22Rv1 (cell line): ENCODE data around the gene RAI1.
A peak's percentile ranks its signal among the peaks of the same experiment; 100 is the strongest.

Experiments
- H3K27ac ChIP-seq: fragments of 450-650 bp; 2 replicates; pipeline ENCODE4 v1.5.1; 2017
- CTCF ChIP-seq: fragments of 450-650 bp; IDR thresholded peaks from 2 replicates; pipeline ENCODE4 v1.5.1; 2017; ENCODE audit warnings: mild to moderate bottlenecking
- ZFX ChIP-seq: fragments of 450-650 bp; IDR thresholded peaks from 2 replicates; pipeline ENCODE4 v1.6.1; 2017; ENCODE audit warnings: antibody characterized with exemption, borderline replicate concordance

Gene RAI1

DNA sequence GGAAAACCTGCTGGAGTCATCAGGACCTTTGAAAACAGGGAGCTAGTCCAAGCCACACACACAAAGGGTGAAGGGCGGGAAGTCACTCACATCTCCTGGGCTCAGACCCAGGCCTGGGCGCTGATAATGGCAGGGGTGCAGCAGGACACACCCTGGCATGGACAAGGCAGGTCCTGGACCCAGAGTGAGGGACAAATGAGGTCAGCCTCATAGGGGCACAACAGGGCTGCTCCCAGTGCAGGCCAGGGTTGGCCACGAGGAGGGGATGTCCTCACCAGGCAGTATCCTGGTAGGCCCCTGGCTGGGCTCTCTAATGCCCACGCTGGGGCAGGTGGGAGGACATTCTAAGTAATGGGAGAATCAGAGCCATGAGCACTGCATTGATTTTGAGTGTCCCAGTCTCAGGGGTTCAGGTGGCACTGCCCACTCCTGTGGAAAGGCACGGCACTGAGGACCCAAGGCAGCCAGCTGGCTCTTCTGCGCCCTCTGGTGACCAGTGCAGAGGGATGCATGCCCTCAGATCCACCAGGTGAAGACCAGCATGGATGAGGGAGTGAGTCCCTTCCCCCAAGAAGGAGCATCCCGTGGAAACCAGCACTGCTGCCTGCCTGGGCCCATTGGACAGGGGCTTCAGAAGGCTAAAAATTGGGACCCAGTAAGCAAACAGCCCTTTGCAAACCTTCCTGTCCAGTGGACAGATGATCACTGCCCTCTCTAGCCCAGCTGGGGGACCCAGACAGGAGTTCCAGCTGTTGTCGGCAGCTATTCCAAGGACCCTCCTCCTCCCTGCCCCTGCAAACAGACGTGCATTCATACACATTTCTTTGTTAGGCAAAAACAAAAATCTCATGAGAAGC lies 178.9 kb downstream of the RAI1 start:
- TF ChIP-seq CTCF (peak; percentile 96), ZFX (no peak)

GRCh38 chr17:17860766-17861107 lies 179.5 kb downstream of the RAI1 start:
- TF ChIP-seq CTCF (no peak), ZFX (no peak)
- H3K27ac ChIP-seq: no peak overlapping the region

More for the DNA sequence above, 178.9 kb downstream of the RAI1 start:
- no peak overlapping the region for H3K27ac ChIP-seq
